Neuron (in vitro differentiated cells): Measurements from ENCODE around the gene CYTH1.

Source experiments
- H2AFZ ChIP-seq: one replicate; pipeline ENCODE4 v1.6.1; 2013; ENCODE audit warnings: low read depth, mild to moderate bottlenecking, inconsistent platforms, low read length, moderate library complexity
- H3K27me3 ChIP-seq: one replicate; pipeline ENCODE4 v1.6.1; 2013; ENCODE audit warnings: low read length; ENCODE audit not compliant: insufficient read depth
- H3K36me3 ChIP-seq: one replicate; pipeline ENCODE4 v1.6.1; 2013; ENCODE audit warnings: low read length; ENCODE audit not compliant: insufficient read depth
- H3K4me1 ChIP-seq: one replicate; pipeline ENCODE4 v1.6.1; 2013; ENCODE audit warnings: low read length; ENCODE audit not compliant: insufficient read depth
- H3K4me3 ChIP-seq: 2 replicates; pipeline ENCODE4 v1.5.1; 2013; ENCODE audit warnings: mild to moderate bottlenecking, low read length, moderate library complexity
- H3K9me3 ChIP-seq: one replicate; pipeline ENCODE4 v1.6.1; 2013; ENCODE audit warnings: low read length

The CYTH1 gene

DNA sequence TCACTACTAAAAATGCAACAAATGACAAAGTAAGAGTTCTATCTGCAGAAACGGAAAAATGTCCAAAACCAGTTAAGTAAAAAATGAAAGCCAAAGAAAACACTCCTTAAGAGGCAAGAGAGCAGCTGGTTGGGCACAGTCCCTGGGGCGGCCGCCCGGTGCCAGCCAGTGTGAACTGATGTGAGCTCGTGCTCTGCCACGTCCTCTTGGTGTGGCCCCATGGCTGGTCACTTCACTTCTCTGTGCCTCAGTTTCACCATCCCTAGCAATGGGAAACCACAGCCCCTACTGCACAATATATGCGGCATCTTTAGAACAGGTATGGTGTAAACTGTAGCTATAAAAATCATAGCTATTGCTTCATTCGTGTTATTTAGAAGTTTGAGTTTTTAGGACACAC lies 37.3 kb upstream of the CYTH1 start:
- H3K36me3 ChIP-seq: peaks cover 69% of the 10 kb centered on the region
- H3K27me3 ChIP-seq: no peaks in the 10 kb centered on the region
- no peak overlapping the region for H2AFZ ChIP-seq
- no peaks in the 10 kb centered on the region for H3K9me3 ChIP-seq
- H3K4me3 ChIP-seq: no peak overlapping the region
- H3K4me1 ChIP-seq: peaks cover 6% of the 10 kb centered on the region

DNA sequence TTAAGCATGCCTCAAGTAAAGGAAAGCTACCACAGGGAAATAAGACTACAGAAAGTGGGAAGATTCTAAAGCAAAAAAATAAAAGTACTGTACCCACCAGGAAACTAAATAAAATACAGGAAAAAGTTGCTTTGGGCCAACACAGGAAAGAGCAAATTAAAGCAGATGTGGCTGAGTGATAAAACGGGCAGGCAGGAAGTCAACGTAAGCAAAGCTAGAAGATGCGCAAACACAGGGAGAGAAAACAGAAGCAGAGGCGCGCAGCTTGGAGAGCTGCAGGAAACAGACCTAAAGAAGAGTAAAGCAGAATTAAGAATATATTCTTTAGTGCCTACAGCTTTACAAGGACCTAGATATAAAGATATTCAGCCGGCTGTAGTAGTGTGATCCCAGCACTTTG lies 36.9 kb upstream of the CYTH1 start:
- H3K36me3 ChIP-seq: peaks cover 72% of the 10 kb centered on the region

GRCh38 chr17:78818152-78818846 lies 36.2 kb upstream of the CYTH1 start:
- Histone ChIP-seq H3K36me3 (peaks cover 78% of the 10 kb centered on the region), H3K4me1 (no peaks in the 10 kb centered on the region), H2AFZ (no peak overlapping the region)

More for the DNA sequence above, 36.9 kb upstream of the CYTH1 start:
- no peaks in the 10 kb centered on the region for H3K27me3 ChIP-seq
- no peak overlapping the region for H3K4me3 ChIP-seq
- peaks cover 2% of the 10 kb centered on the region for H3K4me1 ChIP-seq
- H3K9me3 ChIP-seq: no peaks in the 10 kb centered on the region
- H2AFZ ChIP-seq: no peak overlapping the region

GRCh38 chr17:78817123-78817522 lies 35.0 kb upstream of the CYTH1 start:
- Histone ChIP-seq H3K4me3 (no peak overlapping the region), H2AFZ (no peak overlapping the region), H3K9me3 (no peaks in the 10 kb centered on the region), H3K27me3 (no peaks in the 10 kb centered on the region), H3K4me1 (no peaks in the 10 kb centered on the region), H3K36me3 (peaks cover 79% of the 10 kb centered on the region)

More at GRCh38 chr17:78818152-78818846, 36.2 kb upstream of the CYTH1 start:
- no peak overlapping the region for H3K4me3 ChIP-seq
- H3K27me3 ChIP-seq: no peaks in the 10 kb centered on the region
- no peaks in the 10 kb centered on the region for H3K9me3 ChIP-seq

DNA sequence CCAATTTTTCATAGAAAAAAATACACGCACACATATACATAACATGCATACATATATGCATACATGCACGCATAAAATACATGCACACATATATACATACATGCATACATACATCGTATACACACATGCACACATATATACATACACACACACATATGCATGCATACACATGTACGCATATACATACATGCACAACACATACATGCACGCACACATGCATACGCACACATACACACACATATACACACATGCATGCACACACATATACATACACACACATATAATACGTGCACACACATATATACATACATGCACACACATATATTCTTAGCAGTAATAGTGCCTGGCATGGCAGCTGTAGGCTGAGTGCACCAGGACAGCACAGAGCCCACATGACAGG lies 33.6 kb upstream of the CYTH1 start:
- Histone ChIP-seq H3K4me1 (no peaks in the 10 kb centered on the region), H3K36me3 (peaks cover 82% of the 10 kb centered on the region), H3K27me3 (no peaks in the 10 kb centered on the region), H3K4me3 (no peak overlapping the region), H3K9me3 (no peaks in the 10 kb centered on the region), H2AFZ (no peak overlapping the region)

DNA sequence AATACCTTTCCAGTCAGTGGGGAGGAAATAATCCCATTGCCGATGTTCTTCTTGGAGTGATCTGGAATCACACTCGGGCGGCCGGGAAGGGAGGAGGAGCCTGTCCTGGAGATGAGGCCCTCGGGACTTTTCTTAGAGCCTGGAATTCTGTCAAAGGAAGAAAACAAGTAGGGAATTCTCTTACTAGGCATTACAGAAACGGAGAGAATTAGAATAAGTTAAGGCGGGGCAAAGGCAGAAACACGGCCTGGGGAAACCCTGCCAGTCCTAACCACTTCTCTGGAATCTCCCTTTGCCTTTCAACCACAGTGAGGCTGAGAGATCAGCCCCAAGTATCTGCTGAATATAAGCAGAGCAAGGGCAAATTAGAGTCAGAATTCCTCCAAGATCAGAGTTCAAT lies 30.8 kb upstream of the CYTH1 start:
- H2AFZ ChIP-seq: no peak overlapping the region
- no peak overlapping the region for H3K4me3 ChIP-seq
- H3K4me1 ChIP-seq: no peaks in the 10 kb centered on the region
- no peaks in the 10 kb centered on the region for H3K9me3 ChIP-seq
- H3K36me3 ChIP-seq: peaks cover 75% of the 10 kb centered on the region
- H3K27me3 ChIP-seq: no peaks in the 10 kb centered on the region

- Histone ChIP-seq H3K4me3 (no peak overlapping the region), H3K4me1 (no peaks in the 10 kb centered on the region), H3K9me3 (no peaks in the 10 kb centered on the region), H2AFZ (no peak overlapping the region), H3K36me3 (peaks cover 81% of the 10 kb centered on the region), H3K27me3 (no peaks in the 10 kb centered on the region)
Observed at GRCh38 chr17:78808163-78808562, 26.1 kb upstream of the CYTH1 start.

GRCh38 chr17:78806451-78806850 lies 24.4 kb upstream of the CYTH1 start:
- Histone ChIP-seq H3K27me3 (no peaks in the 10 kb centered on the region), H2AFZ (no peak overlapping the region), H3K36me3 (peaks cover 76% of the 10 kb centered on the region), H3K9me3 (no peaks in the 10 kb centered on the region), H3K4me3 (no peak overlapping the region), H3K4me1 (no peaks in the 10 kb centered on the region)

DNA sequence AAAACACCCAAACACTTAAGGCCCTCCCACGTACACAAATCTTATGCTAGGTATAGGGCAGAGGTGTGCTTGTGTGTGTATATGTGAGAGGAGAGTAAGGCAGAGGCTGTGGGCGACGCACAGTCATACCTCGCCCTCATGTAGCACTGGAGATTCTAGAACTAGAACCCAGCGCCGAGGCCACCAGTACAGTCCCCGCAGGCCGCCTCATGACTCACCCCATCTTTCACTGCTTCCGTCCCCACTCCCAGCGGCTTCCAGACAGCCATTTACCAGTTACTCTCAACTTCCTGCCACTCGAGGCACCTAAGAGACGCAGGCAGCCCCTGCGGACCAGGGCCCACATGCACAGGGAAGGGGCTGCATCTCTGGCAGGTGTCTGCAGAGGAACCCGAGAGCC lies 23.2 kb upstream of the CYTH1 start:
- Histone ChIP-seq H3K9me3 (no peaks in the 10 kb centered on the region), H3K36me3 (peaks cover 69% of the 10 kb centered on the region), H3K27me3 (no peaks in the 10 kb centered on the region), H3K4me1 (no peaks in the 10 kb centered on the region), H2AFZ (no peak overlapping the region), H3K4me3 (no peak overlapping the region)

GRCh38 chr17:78804777-78805176 lies 22.7 kb upstream of the CYTH1 start:
- Histone ChIP-seq H3K4me3 (no peak overlapping the region), H3K9me3 (no peaks in the 10 kb centered on the region), H2AFZ (no peak overlapping the region), H3K4me1 (no peaks in the 10 kb centered on the region), H3K27me3 (no peaks in the 10 kb centered on the region), H3K36me3 (peaks cover 65% of the 10 kb centered on the region)

- Histone ChIP-seq H3K36me3 (peaks cover 67% of the 10 kb centered on the region), H2AFZ (no peak overlapping the region), H3K27me3 (no peaks in the 10 kb centered on the region), H3K4me1 (no peaks in the 10 kb centered on the region), H3K4me3 (no peak overlapping the region), H3K9me3 (no peaks in the 10 kb centered on the region)
Observed at GRCh38 chr17:78803186-78803845, 21.2 kb upstream of the CYTH1 start.

DNA sequence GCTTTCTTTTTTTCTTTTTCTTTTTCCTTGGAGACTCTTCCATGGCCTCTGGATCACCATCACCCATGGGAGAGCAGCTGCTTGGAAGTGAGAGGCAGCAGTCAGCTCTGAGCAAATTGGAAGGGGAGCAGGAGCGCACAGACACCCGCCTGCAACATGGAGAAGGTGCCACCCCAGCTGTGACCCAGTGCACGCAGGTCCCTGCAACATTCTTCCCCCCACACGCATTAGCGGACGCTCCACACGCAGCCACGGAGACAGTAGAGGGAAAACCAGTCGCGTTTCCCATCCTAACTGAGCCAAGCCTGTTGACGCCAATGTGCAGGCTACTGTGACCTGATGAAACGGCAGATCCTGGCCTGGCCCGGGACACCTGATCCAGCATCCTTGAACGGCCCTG lies 20.4 kb upstream of the CYTH1 start:
- Histone ChIP-seq H2AFZ (no peak overlapping the region), H3K4me3 (no peak overlapping the region), H3K36me3 (peaks cover 69% of the 10 kb centered on the region), H3K9me3 (no peaks in the 10 kb centered on the region), H3K27me3 (no peaks in the 10 kb centered on the region), H3K4me1 (no peaks in the 10 kb centered on the region)

GRCh38 chr17:78802008-78802407 lies 19.9 kb upstream of the CYTH1 start:
- no peaks in the 10 kb centered on the region for H3K27me3 ChIP-seq
- no peak overlapping the region for H2AFZ ChIP-seq
- H3K4me1 ChIP-seq: no peaks in the 10 kb centered on the region
- peaks cover 69% of the 10 kb centered on the region for H3K36me3 ChIP-seq
- H3K4me3 ChIP-seq: no peak overlapping the region
- H3K9me3 ChIP-seq: no peaks in the 10 kb centered on the region
